ENCODE results near the gene AP2A2. TPM values are rescaled to one million over a fixed set of nuclear protein-coding genes. Genes with fewer than 3 reads are reported as not detected.

AP2A2 gene
- total RNA-seq, 4 donors from 2014 or later, result 33.6 to 76.6 (median 46.4) TPM

- no peak for DNase-seq (ENCODE audit: low spot score in 2 of 2)
- intact Hi-C loops (cut with DNase I; ENCODE audit: low total_unique reads), result no loop called here
- TF ChIP-seq POLR2A (IDR thresholded peaks at IDR 0.05) (no peak), CTCF (IDR thresholded peaks at IDR 0.05) (no peak)
- no peak overlapping the region for H3K4me3 ChIP-seq (ENCODE audit: low read depth, poor library complexity, severe bottlenecking)
- WGBS, 2 donors, result 74 to 75% methylated on average over 16 of the region's 16 CpGs
Measured at GRCh38 chr11:1060410-1060809, 134.7 kb downstream of the AP2A2 start.

GRCh38 chr11:1060852-1061616 lies 135.4 kb downstream of the AP2A2 start:
- H3K4me3 ChIP-seq (ENCODE audit: low read depth, poor library complexity, severe bottlenecking), result no peak overlapping the region
- DNase-seq (ENCODE audit: low spot score in 2 of 2), result no peak
- no peak for TF ChIP-seq POLR2A (IDR thresholded peaks at IDR 0.05)
- no peak for TF ChIP-seq CTCF (IDR thresholded peaks at IDR 0.05)
- intact Hi-C loops (cut with DNase I; ENCODE audit: low total_unique reads), result no loop called here
- 49 to 53% methylated on average over 18 of the region's 18 CpGs for WGBS, 2 donors

Other genes with a start within 250 kb of the AP2A2 start
- 10 to 100 TPM; 31.1 to 57.0 (median 39.6) TPM for gene DEAF1, start 230.6 kb upstream of the AP2A2 start, total RNA-seq
- gene TMEM80, start 230.1 kb upstream of the AP2A2 start, total RNA-seq, result 10 to 100 TPM; 28.9 to 70.9 (median 42.9) TPM
- gene EPS8L2, start 219.6 kb upstream of the AP2A2 start, total RNA-seq, result 100 to 1,000 TPM; 143 to 242 (median 164) TPM
- 100 to 1,000 TPM; 167 to 249 (median 183) TPM for gene TALDO1, start 178.4 kb upstream of the AP2A2 start, total RNA-seq
- 10 to 100 TPM; 30.9 to 52.4 (median 39.8) TPM for gene GATD1, start 148.4 kb upstream of the AP2A2 start, total RNA-seq
- gene CEND1, start 135.8 kb upstream of the AP2A2 start, total RNA-seq, result not detected
- 10 to 100 TPM; 10.9 to 19.2 (median 14.8) TPM for gene SLC25A22, start 127.6 kb upstream of the AP2A2 start, total RNA-seq
- gene PIDD1, start 120.6 kb upstream of the AP2A2 start, total RNA-seq, result 10 to 100 TPM; 16.4 to 44.3 (median 24.5) TPM
- 1,000 to 10,000 TPM in 1 of 4 donors, 100 to 1,000 TPM in 3; 479 to 1,471 (median 745) TPM for gene RPLP2, start 115.9 kb upstream of the AP2A2 start, total RNA-seq
- 10 to 100 TPM; 55.5 to 99.7 (median 72.4) TPM for gene PNPLA2, start 107.0 kb upstream of the AP2A2 start, total RNA-seq
- gene CRACR2B, start 98.0 kb upstream of the AP2A2 start, total RNA-seq, result 10 to 100 TPM; 14.5 to 47.9 (median 32.3) TPM
- gene CD151, start 92.9 kb upstream of the AP2A2 start, total RNA-seq, result 100 to 1,000 TPM; 124 to 186 (median 157) TPM
- gene POLR2L, start 83.3 kb upstream of the AP2A2 start, total RNA-seq, result 10 to 100 TPM; 39.1 to 61.2 (median 51.4) TPM
- 10 to 100 TPM; 57.3 to 88.3 (median 70.7) TPM for gene TSPAN4, start 83.0 kb upstream of the AP2A2 start, total RNA-seq
- gene CHID1, start 15.1 kb upstream of the AP2A2 start, total RNA-seq, result 10 to 100 TPM; 35.5 to 59.4 (median 50.7) TPM
- gene MUC6, start 110.8 kb downstream of the AP2A2 start, total RNA-seq, result not detected
- under 1 TPM in 1 of 4 donors, not detected in 3; 0.02 TPM for gene MUC2, start 149.0 kb downstream of the AP2A2 start, total RNA-seq
- gene MUC5AC, start 232.1 kb downstream of the AP2A2 start, total RNA-seq, result under 1 TPM in 3 of 4 donors, not detected in 1; 0.02 to 0.04 (median 0.03) TPM

All from lower leg skin (tissue), 4 donors.